Gastroesophageal sphincter (tissue), 3 donors: ENCODE results near the gene WIPF1.

Experiments used
- CTCF ChIP-seq, 4 experiments: fragments of 200-600 bp in 2 of 4; fragments of 450-650 bp in 2 of 4; sonication (generic) in 1 of 4; IDR thresholded peaks; one replicate each; pipeline ENCODE4 v1.5.1; 2017 to 2019; ENCODE audit warnings: antibody characterized with exemption in 4 of 4, mild to moderate bottlenecking in 2 of 4, moderate library complexity in 2 of 4
- EP300 ChIP-seq: sonication (generic); formaldehyde crosslinking; IDR thresholded peaks from one replicate; pipeline ENCODE4 v1.6.1; 2017; ENCODE audit warnings: antibody characterized with exemption, mild to moderate bottlenecking
- POLR2A ChIP-seq, 2 donors: fragments of 450-650 bp; IDR thresholded peaks; one replicate each; pipeline ENCODE4 v1.6.1; 2017; ENCODE audit warnings: antibody characterized with exemption in 2 of 2, mild to moderate bottlenecking in 2 of 2, moderate library complexity in 1 of 2
- POLR2AphosphoS5 ChIP-seq: sonication (generic); formaldehyde crosslinking; IDR thresholded peaks from one replicate; pipeline ENCODE4 v1.6.1; 2017; ENCODE audit warnings: antibody characterized with exemption

GRCh38 chr2:174561283-174561971, 36.2 kb downstream of the WIPF1 start:
- TF ChIP-seq POLR2A (IDR thresholded peaks at IDR 0.05), result no peak
- no peak for TF ChIP-seq CTCF (IDR thresholded peaks at IDR 0.05)
- TF ChIP-seq POLR2AphosphoS5, result peak; percentile 64
- TF ChIP-seq EP300, result no peak
